SK-N-SH (cell line): Measurements from ENCODE around the gene CLN6. TPM values are rescaled to one million over a fixed set of nuclear protein-coding genes. Genes with fewer than 3 reads are reported as not detected.
"Not testable (repeated sequence)": the region's sequence is repeated elsewhere in the genome, so short reads cannot be mapped to it uniquely, and the experiment has no call there.

Experiments used
- CTCF ChIA-PET: fragments of 300-600, 350-600 bp; formaldehyde crosslinking; extraction: SDS; loops from one replicate; lab custom pipeline; 2021; lab: Yijun Ruan, JAX
- POLR2A ChIA-PET: fragments of 350-600 bp; sonication (Branson Sonifier 250); formaldehyde crosslinking; extraction: SDS; loops from one replicate; lab custom pipeline; 2020; ENCODE audit warnings: antibody characterized with exemption, inconsistent platforms; lab: Yijun Ruan, JAX
- DNase-seq: peaks from one replicate; pipeline ENCODE4 v3.0.0; 2012
- H2AFZ ChIP-seq: fragments of 200-600 bp; sonication (generic); 2 replicates; pipeline ENCODE4 v1.8.1; 2016; ENCODE audit warnings: antibody characterized with exemption, mild to moderate bottlenecking, low read depth
- H3F3A ChIP-seq: fragments of 200-600 bp; sonication (generic); replicated peaks from 2 replicates; pipeline ENCODE3; 2016; ENCODE audit warnings: antibody characterized with exemption, mild to moderate bottlenecking; ENCODE audit not compliant: insufficient read depth
- H3K27ac ChIP-seq, 2 experiments: fragments of 200-500 bp in 1 of 2; fragments of 200-600 bp in 1 of 2; sonication (Bioruptor generic) in 1 of 2; sonication (generic), shearing (Covaris generic) in 1 of 2; 2 replicates each; pipeline versions ENCODE4 v1.5.1 to v1.6.1; 2014 to 2016; ENCODE audit warnings: low read depth in 2 of 2, inconsistent platforms in 1 of 2, low read length in 1 of 2, mild to moderate bottlenecking in 1 of 2, mixed read lengths in 1 of 2
- H3K27me3 ChIP-seq: fragments of 200-600 bp; sonication (generic), shearing (Covaris generic); 2 replicates; pipeline ENCODE4 v1.6.1; 2016; ENCODE audit warnings: mixed run types; ENCODE audit not compliant: insufficient read depth
- H3K36me3 ChIP-seq, 2 experiments: fragments of 200-500 bp in 1 of 2; fragments of 200-600 bp in 1 of 2; sonication (Bioruptor generic) in 1 of 2; sonication (generic) in 1 of 2; replicated peaks in 1 of 2; 2 replicates each; pipeline versions ENCODE3 to v1.5.1; 2014 to 2016; ENCODE audit warnings: low read length in 1 of 2, mild to moderate bottlenecking in 1 of 2; ENCODE audit not compliant: insufficient read depth in 2 of 2, control insufficient read depth in 1 of 2
- H3K4me1 ChIP-seq, 2 experiments: fragments of 200-500 bp in 1 of 2; fragments of 200-600 bp in 1 of 2; sonication (Bioruptor generic) in 1 of 2; sonication (generic), shearing (Covaris generic) in 1 of 2; 2 replicates each; pipeline versions ENCODE4 v1.5.1 to v1.6.1; 2014 to 2016; ENCODE audit warnings: low read depth in 1 of 2, low read length in 1 of 2, mixed run types in 1 of 2; ENCODE audit not compliant: insufficient read depth in 2 of 2, control insufficient read depth in 1 of 2
- H3K4me2 ChIP-seq: fragments of 200-600 bp; sonication (generic), shearing (Covaris generic); 2 replicates; pipeline ENCODE4 v1.6.1; 2017; ENCODE audit warnings: mixed run types
- H3K4me3 ChIP-seq, 2 experiments: fragments of 200-500 bp in 1 of 2; fragments of 200-600 bp in 1 of 2; sonication (Bioruptor generic) in 1 of 2; sonication (generic), shearing (Covaris generic) in 1 of 2; 2 replicates each; pipeline versions ENCODE4 v1.5.1 to v1.8.1; 2014 to 2016; ENCODE audit warnings: low read depth in 2 of 2, inconsistent platforms in 1 of 2, low read length in 1 of 2, mild to moderate bottlenecking in 1 of 2, mixed read lengths in 1 of 2, moderate library complexity in 1 of 2
- H3K79me2 ChIP-seq: fragments of 200-600 bp; sonication (generic); 2 replicates; pipeline ENCODE4 v1.8.1; 2017; ENCODE audit warnings: mild to moderate bottlenecking; ENCODE audit not compliant: insufficient read depth
- H3K9ac ChIP-seq: fragments of 200-600 bp; sonication (generic); 2 replicates; pipeline ENCODE4 v1.6.1; 2017; ENCODE audit warnings: mixed run types
- H3K9me2 ChIP-seq: fragments of 200-600 bp; sonication (generic); 2 replicates; pipeline ENCODE4 v1.6.1; 2017; ENCODE audit warnings: mixed run types
- H3K9me3 ChIP-seq: fragments of 200-600 bp; sonication (generic); 2 replicates; pipeline ENCODE4 v1.6.1; 2017; ENCODE audit warnings: mixed run types, mild to moderate bottlenecking, moderate library complexity
- H4K20me1 ChIP-seq: fragments of 200-600 bp; sonication (generic); 2 replicates; pipeline ENCODE4 v1.6.1; 2017; ENCODE audit warnings: mild to moderate bottlenecking, mixed run types; ENCODE audit not compliant: insufficient read depth
- FOSL2 ChIP-seq: IDR thresholded peaks from 2 replicates; pipeline ENCODE4 v1.4.0; 2012; ENCODE audit warnings: low read depth, mild to moderate bottlenecking, moderate library complexity, borderline replicate concordance
- FOXM1 ChIP-seq: IDR thresholded peaks from 2 replicates; pipeline ENCODE4 v1.4.0; 2012; ENCODE audit warnings: low read depth, mild to moderate bottlenecking
- GABPA ChIP-seq: IDR thresholded peaks from 2 replicates; pipeline ENCODE4 v1.4.0; 2012; ENCODE audit warnings: low read depth, mild to moderate bottlenecking
- GATA2 ChIP-seq: sonication (generic); formaldehyde crosslinking; IDR thresholded peaks from 2 replicates; pipeline ENCODE4 v1.5.0; 2020; ENCODE audit warnings: mild to moderate bottlenecking, missing genetic modification reagents
- JUND ChIP-seq: IDR thresholded peaks from 2 replicates; pipeline ENCODE4 v1.4.0; 2012
- MAX ChIP-seq: IDR thresholded peaks from 2 replicates; pipeline ENCODE4 v1.4.0; 2012; ENCODE audit warnings: low read depth
- NFIC ChIP-seq: IDR thresholded peaks from 2 replicates; pipeline ENCODE4 v1.4.0; 2012; ENCODE audit warnings: borderline replicate concordance
- NRF1 ChIP-seq: IDR thresholded peaks from 2 replicates; pipeline ENCODE4 v1.6.1; 2012; ENCODE audit warnings: low read depth, mild to moderate bottlenecking, low read length
- POLR2AphosphoS5 ChIP-seq: IDR thresholded peaks from 2 replicates; pipeline ENCODE4 v1.6.1; 2012; ENCODE audit warnings: low read depth, low read length
- RFX5 ChIP-seq: IDR thresholded peaks from 2 replicates; pipeline ENCODE4 v1.6.1; 2012; ENCODE audit warnings: mild to moderate bottlenecking, improper control_type of control experiment, low read length
- TCF12 ChIP-seq: IDR thresholded peaks from 2 replicates; pipeline ENCODE4 v1.4.0; 2012
- YY1 ChIP-seq: IDR thresholded peaks from 2 replicates; pipeline ENCODE4 v1.4.0; 2012; ENCODE audit warnings: low read depth, mild to moderate bottlenecking
- WGBS: methylation state at CpG from one replicate; pipeline ENCODE4 v1.1.6; 2017; ENCODE audit warnings: low lambda C conversion rate; 5-methylcytosine and 5-hydroxymethylcytosine counted together
- polyA plus RNA-seq, 3 experiments: library from polyadenylated mRNA; depleted of rRNA; stranded (reverse); fragments of >200 nt; gene quantifications; 2 replicates each; pipeline ENCODE4 v1.2.3, GENCODE V29; 2012
- TF ChIP-seq, protein P1 (sequence below): fragments of 200-600 bp; sonication (generic); IDR thresholded peaks from 2 replicates; pipeline ENCODE4 v1.6.1; 2017; ENCODE audit warnings: antibody characterized with exemption, mild to moderate bottlenecking, moderate library complexity
- TF ChIP-seq, protein P2 (sequence below): fragments of 150-350 bp; IDR thresholded peaks from 2 replicates; pipeline ENCODE4 v1.6.1; 2016; ENCODE audit warnings: mild to moderate bottlenecking, low read depth, low read length
- TF ChIP-seq, protein P3 (sequence below): IDR thresholded peaks from 2 replicates; pipeline ENCODE4; 2012

Gene CLN6
- polyA plus RNA-seq, 1 of the 3 experiments (the other 2 are of a cell fraction) = 27.5 TPM

DNA sequence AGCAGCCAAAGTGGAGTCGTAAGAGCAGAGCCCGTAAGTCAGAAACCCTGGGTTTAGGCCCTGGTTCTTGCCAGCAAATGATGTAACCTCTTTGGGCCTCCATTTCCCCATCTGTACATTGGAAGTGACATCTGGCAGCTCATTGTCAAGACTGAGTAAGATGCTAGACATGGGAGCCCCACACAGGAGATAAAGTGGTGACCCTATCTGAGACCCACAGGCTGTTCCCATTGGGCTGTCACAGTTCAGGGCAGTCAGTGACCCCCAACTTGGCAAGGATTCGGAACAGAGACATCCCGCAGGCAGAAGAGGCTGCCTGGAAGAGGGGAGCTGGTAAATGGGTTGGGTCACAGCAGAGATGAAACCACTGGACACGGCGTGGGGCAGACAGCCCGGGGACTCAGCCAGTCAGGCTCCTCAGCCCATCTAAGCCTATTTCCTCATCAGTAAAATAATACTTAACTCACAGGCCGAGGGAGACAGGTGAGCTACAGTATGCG lies 1.8 kb downstream of the CLN6 start (continued):
- TF ChIP-seq, protein P1, sequence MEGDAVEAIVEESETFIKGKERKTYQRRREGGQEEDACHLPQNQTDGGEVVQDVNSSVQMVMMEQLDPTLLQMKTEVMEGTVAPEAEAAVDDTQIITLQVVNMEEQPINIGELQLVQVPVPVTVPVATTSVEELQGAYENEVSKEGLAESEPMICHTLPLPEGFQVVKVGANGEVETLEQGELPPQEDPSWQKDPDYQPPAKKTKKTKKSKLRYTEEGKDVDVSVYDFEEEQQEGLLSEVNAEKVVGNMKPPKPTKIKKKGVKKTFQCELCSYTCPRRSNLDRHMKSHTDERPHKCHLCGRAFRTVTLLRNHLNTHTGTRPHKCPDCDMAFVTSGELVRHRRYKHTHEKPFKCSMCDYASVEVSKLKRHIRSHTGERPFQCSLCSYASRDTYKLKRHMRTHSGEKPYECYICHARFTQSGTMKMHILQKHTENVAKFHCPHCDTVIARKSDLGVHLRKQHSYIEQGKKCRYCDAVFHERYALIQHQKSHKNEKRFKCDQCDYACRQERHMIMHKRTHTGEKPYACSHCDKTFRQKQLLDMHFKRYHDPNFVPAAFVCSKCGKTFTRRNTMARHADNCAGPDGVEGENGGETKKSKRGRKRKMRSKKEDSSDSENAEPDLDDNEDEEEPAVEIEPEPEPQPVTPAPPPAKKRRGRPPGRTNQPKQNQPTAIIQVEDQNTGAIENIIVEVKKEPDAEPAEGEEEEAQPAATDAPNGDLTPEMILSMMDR = no peak
- TF ChIP-seq FOXM1 = no peak

GRCh38 chr15:68225442-68225841 lies 4.1 kb downstream of the CLN6 start:
- H3F3A ChIP-seq, H3K36me3 ChIP-seq, H2AFZ ChIP-seq, H3K4me3 ChIP-seq, H3K9me3 ChIP-seq, H3K27me3 ChIP-seq, H3K9me2 ChIP-seq, DNase-seq, POLR2A ChIA-PET, H3K4me2 ChIP-seq, H3K27ac ChIP-seq, H3K9ac ChIP-seq: not testable (repeated sequence)
- WGBS = 98% methylated on average over 4 of the region's 4 CpGs
- H4K20me1 ChIP-seq = peaks cover 12% of the 10 kb centered on the region; the same call in 1 of the 2 replicates
- H3K4me1 ChIP-seq = peaks cover 10 to 17% of the 10 kb centered on the region in 2 experiments; a peak in 2 of 4 replicates
- CTCF ChIA-PET = interaction anchor here (3.2 kb wide), 1 partner anchor 14 kb away, joined by 15 read pairs; no protein-coding TSS in a partner anchor
- peaks cover 67% of the 10 kb centered on the region for H3K79me2 ChIP-seq

DNA sequence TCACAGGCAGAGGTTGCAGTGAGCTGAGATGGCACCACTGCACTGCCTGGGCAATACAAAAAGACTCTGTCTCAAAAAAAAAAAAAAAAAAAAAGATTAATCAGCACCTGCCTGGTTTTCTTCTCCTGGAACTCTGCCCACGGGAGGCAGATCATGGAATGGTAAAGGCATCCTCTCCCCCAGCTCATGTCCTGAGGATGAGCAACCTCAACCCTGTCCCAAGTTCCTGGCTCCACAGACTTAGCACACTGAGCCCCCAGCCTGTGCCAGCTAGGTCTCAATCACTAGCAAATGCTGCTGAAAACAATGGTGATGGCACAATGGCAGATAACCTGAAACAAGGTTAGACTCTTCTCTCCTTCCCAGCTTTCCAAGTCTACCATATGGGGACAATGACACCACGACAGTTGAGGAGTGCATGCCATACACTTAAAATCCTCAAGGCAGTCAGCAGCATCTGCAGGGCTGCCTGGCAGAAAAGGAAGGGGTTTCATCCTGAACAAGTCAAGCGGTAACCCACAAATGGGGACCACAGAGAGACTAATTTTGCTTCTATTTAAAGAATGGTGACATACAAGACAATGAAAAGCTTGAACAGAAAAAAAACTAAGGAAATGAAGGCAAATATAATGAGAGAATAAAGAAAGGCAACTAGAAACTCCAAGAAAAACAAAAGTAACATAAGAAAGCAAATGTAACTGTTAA lies 4.8 kb downstream of the CLN6 start:
- TF ChIP-seq FOSL2 (no peak), POLR2AphosphoS5 (no peak), MAX (no peak), NFIC (no peak), JUND (no peak), GABPA (no peak), RFX5 (no peak), TCF12 (no peak), NRF1 (no peak), YY1 (no peak), GATA2 (CRISPR knock-in tag) (no peak)
- TF ChIP-seq, protein P2, sequence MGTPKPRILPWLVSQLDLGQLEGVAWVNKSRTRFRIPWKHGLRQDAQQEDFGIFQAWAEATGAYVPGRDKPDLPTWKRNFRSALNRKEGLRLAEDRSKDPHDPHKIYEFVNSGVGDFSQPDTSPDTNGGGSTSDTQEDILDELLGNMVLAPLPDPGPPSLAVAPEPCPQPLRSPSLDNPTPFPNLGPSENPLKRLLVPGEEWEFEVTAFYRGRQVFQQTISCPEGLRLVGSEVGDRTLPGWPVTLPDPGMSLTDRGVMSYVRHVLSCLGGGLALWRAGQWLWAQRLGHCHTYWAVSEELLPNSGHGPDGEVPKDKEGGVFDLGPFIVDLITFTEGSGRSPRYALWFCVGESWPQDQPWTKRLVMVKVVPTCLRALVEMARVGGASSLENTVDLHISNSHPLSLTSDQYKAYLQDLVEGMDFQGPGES = no peak
- TF ChIP-seq, protein P3, sequence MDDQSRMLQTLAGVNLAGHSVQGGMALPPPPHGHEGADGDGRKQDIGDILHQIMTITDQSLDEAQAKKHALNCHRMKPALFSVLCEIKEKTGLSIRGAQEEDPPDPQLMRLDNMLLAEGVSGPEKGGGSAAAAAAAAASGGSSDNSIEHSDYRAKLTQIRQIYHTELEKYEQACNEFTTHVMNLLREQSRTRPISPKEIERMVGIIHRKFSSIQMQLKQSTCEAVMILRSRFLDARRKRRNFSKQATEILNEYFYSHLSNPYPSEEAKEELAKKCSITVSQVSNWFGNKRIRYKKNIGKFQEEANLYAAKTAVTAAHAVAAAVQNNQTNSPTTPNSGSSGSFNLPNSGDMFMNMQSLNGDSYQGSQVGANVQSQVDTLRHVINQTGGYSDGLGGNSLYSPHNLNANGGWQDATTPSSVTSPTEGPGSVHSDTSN = no peak
- H3K4me1 ChIP-seq = peaks cover 6 to 12% of the 10 kb centered on the region in 2 experiments; a peak in 1 of 4 replicates
- CTCF ChIA-PET = interaction anchor here (0.7 to 1.0 kb wide), 2 partner anchors 14 to 15 kb away, joined by 3 read pairs; no protein-coding TSS in a partner anchor
- H3K9me2 ChIP-seq = no peaks in the 10 kb centered on the region
- no peak overlapping the region for H2AFZ ChIP-seq
- no peaks in the 10 kb centered on the region for H3K9me3 ChIP-seq
- peak; percentile 15 for DNase-seq
- peaks cover 4% of the 10 kb centered on the region for H3F3A ChIP-seq
- H3K9ac ChIP-seq = no peak overlapping the region
- H3K36me3 ChIP-seq = no peaks in the 10 kb centered on the region
- no peak overlapping the region for H3K27ac ChIP-seq
- no peaks in the 10 kb centered on the region for H3K27me3 ChIP-seq
- H4K20me1 ChIP-seq = peaks cover 12% of the 10 kb centered on the region; the same call in 1 of the 2 replicates
- 89% methylated on average over 3 of the region's 3 CpGs for WGBS
- H3K79me2 ChIP-seq = peaks cover 73% of the 10 kb centered on the region
- no peak overlapping the region for H3K4me2 ChIP-seq
- H3K4me3 ChIP-seq = no peak overlapping the region
- POLR2A ChIA-PET = interaction anchor here (0.6 kb wide), 1 partner anchor 478 kb away, joined by 3 read pairs; no protein-coding TSS in a partner anchor
